OCI-LY3 (cell line): ENCODE measurements around the gene MOSPD3.

ENCODE experiments used
- EZH2phosphoT487 ChIP-seq: fragments of 200-600 bp; shearing (Covaris generic); IDR thresholded peaks from 2 replicates; pipeline ENCODE4 v1.6.1; 2018; ENCODE audit warnings: antibody characterized with exemption, mixed run types, low read depth
- TF ChIP-seq, protein P1 (sequence below): fragments of 200-600, 300-600 bp; sonication (generic); IDR thresholded peaks from 2 replicates; pipeline ENCODE4 v1.5.1; 2014; ENCODE audit warnings: antibody characterized with exemption, low read length, low read depth

DNA sequence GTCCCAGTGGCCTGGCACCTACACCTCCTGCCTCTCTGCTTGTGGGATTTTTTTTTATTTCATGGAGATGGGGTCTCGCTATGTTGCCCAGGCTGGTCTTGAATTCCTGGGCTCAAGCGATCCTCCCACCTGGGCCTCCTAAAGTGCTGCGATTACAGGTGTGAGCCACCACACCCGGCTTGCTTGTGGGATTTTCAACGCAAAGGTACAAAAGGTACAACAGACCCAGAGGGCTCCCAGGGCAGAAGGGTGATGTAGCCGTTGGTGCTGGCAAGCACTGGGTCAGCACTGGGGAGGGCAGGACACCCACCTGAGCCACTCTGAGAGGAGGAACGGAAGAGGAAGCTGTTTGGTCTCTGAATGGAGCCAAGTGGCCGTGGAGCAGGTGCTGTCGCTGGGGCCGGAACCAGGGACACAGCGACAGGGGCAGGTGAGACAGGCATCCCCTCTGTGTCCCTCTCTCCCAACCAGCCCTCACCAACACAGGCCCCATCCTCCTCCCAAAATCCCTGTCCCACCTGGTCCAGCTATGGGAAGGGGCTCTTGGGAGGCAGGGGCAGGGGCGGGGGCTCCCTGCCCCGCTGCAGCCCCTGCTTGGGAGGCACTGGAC is 35.9 kb upstream of the MOSPD3 start:
- TF ChIP-seq, protein P1, sequence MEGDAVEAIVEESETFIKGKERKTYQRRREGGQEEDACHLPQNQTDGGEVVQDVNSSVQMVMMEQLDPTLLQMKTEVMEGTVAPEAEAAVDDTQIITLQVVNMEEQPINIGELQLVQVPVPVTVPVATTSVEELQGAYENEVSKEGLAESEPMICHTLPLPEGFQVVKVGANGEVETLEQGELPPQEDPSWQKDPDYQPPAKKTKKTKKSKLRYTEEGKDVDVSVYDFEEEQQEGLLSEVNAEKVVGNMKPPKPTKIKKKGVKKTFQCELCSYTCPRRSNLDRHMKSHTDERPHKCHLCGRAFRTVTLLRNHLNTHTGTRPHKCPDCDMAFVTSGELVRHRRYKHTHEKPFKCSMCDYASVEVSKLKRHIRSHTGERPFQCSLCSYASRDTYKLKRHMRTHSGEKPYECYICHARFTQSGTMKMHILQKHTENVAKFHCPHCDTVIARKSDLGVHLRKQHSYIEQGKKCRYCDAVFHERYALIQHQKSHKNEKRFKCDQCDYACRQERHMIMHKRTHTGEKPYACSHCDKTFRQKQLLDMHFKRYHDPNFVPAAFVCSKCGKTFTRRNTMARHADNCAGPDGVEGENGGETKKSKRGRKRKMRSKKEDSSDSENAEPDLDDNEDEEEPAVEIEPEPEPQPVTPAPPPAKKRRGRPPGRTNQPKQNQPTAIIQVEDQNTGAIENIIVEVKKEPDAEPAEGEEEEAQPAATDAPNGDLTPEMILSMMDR = no peak
- no peak for TF ChIP-seq EZH2phosphoT487
